IMR-90 (cell line): Measurements from ENCODE around the gene SFXN3. TPM values are rescaled to one million over a fixed set of nuclear protein-coding genes. Genes with fewer than 3 reads are reported as not detected.
A peak's percentile ranks its signal among the peaks of the same experiment; 100 is the strongest.

Source experiments
- ATAC-seq: fragments of 200-7000 bp; cut with Tn5 transposase; 2 replicates; pipeline ENCODE4 v1.9.1; 2020; ENCODE audit warnings: low read depth, mild to moderate bottlenecking, moderate library complexity
- BruUV-seq: library from RNA; stranded (reverse); fragments of 400-500 nt; replicated peaks from 2 replicates; lab custom pipeline; 2021; lab: Mats Ljungman, UMichigan
- CTCF ChIA-PET: fragments of 300-600 bp; formaldehyde crosslinking; extraction: SDS; loops from one replicate; lab custom pipeline; 2021; ENCODE audit warnings: antibody characterized with exemption; lab: Yijun Ruan, JAX
- POLR2A ChIA-PET: fragments of 300-600 bp; sonication (Branson Sonifier 250); formaldehyde crosslinking; loops from one replicate; lab custom pipeline; 2022; ENCODE audit warnings: antibody characterized with exemption; ENCODE audit not compliant: unreplicated experiment; lab: Charles Lee
- DNase-seq: peaks from one replicate; pipeline ENCODE4 v3.0.0; 2013
- H2AFZ ChIP-seq: replicated peaks from 2 replicates; pipeline ENCODE3; 2013; ENCODE audit warnings: low read length, mild to moderate bottlenecking; ENCODE audit not compliant: poor library complexity
- H2AK5ac ChIP-seq: 2 replicates; pipeline ENCODE4 v1.6.1; 2013; ENCODE audit warnings: low read depth, low read length, inconsistent platforms
- H2AK9ac ChIP-seq: replicated peaks from 2 replicates; pipeline ENCODE3; 2013; ENCODE audit warnings: mild to moderate bottlenecking, low read depth, low read length, moderate library complexity; ENCODE audit not compliant: poor library complexity
- H2BK120ac ChIP-seq: 2 replicates; pipeline ENCODE4 v1.6.1; 2013; ENCODE audit warnings: low read depth, low read length, inconsistent platforms
- H2BK15ac ChIP-seq: 3 replicates; pipeline ENCODE4 v1.6.1; 2013; ENCODE audit warnings: low read depth, low read length, inconsistent platforms
- H2BK20ac ChIP-seq: 2 replicates; pipeline ENCODE4 v1.6.1; 2013; ENCODE audit warnings: low read depth, mild to moderate bottlenecking, inconsistent platforms, low read length, moderate library complexity
- H2BK5ac ChIP-seq: 2 replicates; pipeline ENCODE4 v1.6.1; 2013; ENCODE audit warnings: mild to moderate bottlenecking, low read depth, low read length, inconsistent platforms; ENCODE audit not compliant: poor library complexity, severe bottlenecking
- H3K14ac ChIP-seq: replicated peaks from 2 replicates; pipeline ENCODE4 v1.6.1; 2013; ENCODE audit warnings: low read depth, low read length, inconsistent platforms
- H3K18ac ChIP-seq: 2 replicates; pipeline ENCODE4 v1.6.1; 2013; ENCODE audit warnings: low read depth, low read length, control low read depth
- H3K23ac ChIP-seq: 2 replicates; pipeline ENCODE4 v1.6.1; 2013; ENCODE audit warnings: low read depth, low read length, inconsistent platforms
- H3K27ac ChIP-seq: 2 replicates; pipeline ENCODE4 v1.5.1; 2013; ENCODE audit warnings: mild to moderate bottlenecking, control low read depth, low read length; ENCODE audit not compliant: insufficient read depth
- H3K27me3 ChIP-seq: 2 replicates; pipeline ENCODE4 v1.6.1; 2013; ENCODE audit warnings: low read length; ENCODE audit not compliant: control insufficient read depth, insufficient read depth
- H3K36me3 ChIP-seq: 2 replicates; pipeline ENCODE4 v1.6.1; 2013; ENCODE audit warnings: low read length, mixed read lengths; ENCODE audit not compliant: control insufficient read depth, insufficient read depth
- H3K4ac ChIP-seq: 2 replicates; pipeline ENCODE4 v1.6.1; 2013; ENCODE audit warnings: low read depth, low read length, inconsistent platforms
- H3K4me1 ChIP-seq: 2 replicates; pipeline ENCODE4 v1.6.1; 2013; ENCODE audit warnings: low read length, mixed read lengths; ENCODE audit not compliant: control insufficient read depth, insufficient read depth
- H3K4me2 ChIP-seq: 2 replicates; pipeline ENCODE4 v1.6.1; 2013; ENCODE audit warnings: low read depth, mild to moderate bottlenecking, control low read depth, low read length, moderate library complexity
- H3K4me3 ChIP-seq: 2 replicates; pipeline ENCODE4 v1.5.1; 2013; ENCODE audit warnings: low read depth, mild to moderate bottlenecking, control low read depth, low read length, moderate library complexity; ENCODE audit not compliant: insufficient read depth
- H3K56ac ChIP-seq: 2 replicates; pipeline ENCODE4 v1.6.1; 2013; ENCODE audit warnings: low read length, inconsistent platforms; ENCODE audit not compliant: insufficient read depth; ENCODE audit errors: extremely low read depth
- H3K79me1 ChIP-seq, 2 experiments: 2 replicates each; pipeline ENCODE4 v1.6.1; 2013; ENCODE audit warnings: low read length in 2 of 2, inconsistent platforms in 1 of 2, low read depth in 1 of 2
- H3K9ac ChIP-seq: 2 replicates; pipeline ENCODE4 v1.6.1; 2013; ENCODE audit warnings: low read depth, low read length, control low read depth
- H3K9me1 ChIP-seq: 2 replicates; pipeline ENCODE4 v1.6.1; 2013; ENCODE audit warnings: low read length, inconsistent platforms; ENCODE audit not compliant: insufficient read depth
- H3K9me3 ChIP-seq: 2 replicates; pipeline ENCODE4 v1.6.1; 2013; ENCODE audit warnings: low read length; ENCODE audit not compliant: control insufficient read depth, insufficient read depth
- H4K20me1 ChIP-seq: 2 replicates; pipeline ENCODE4 v1.6.1; 2013; ENCODE audit warnings: low read length, inconsistent platforms; ENCODE audit not compliant: insufficient read depth
- H4K5ac ChIP-seq: 2 replicates; pipeline ENCODE4 v1.6.1; 2013; ENCODE audit warnings: mild to moderate bottlenecking, low read depth, low read length, control low read depth
- H4K8ac ChIP-seq, 2 experiments: 2 replicates each; pipeline ENCODE4 v1.6.1; 2013; ENCODE audit warnings: low read depth in 2 of 2, low read length in 2 of 2, control low read depth in 1 of 2, inconsistent platforms in 1 of 2
- H4K91ac ChIP-seq: 2 replicates; pipeline ENCODE4 v1.6.1; 2013; ENCODE audit warnings: low read depth, low read length, inconsistent platforms; ENCODE audit not compliant: insufficient read depth
- BHLHE40 ChIP-seq: fragments of 150-350 bp; IDR thresholded peaks from 2 replicates; pipeline ENCODE4 v1.6.1; 2016; ENCODE audit warnings: mild to moderate bottlenecking, low read depth, low read length
- CEBPB ChIP-seq: IDR thresholded peaks from 2 replicates; pipeline ENCODE4 v1.6.1; 2012; ENCODE audit warnings: low read depth, low read length, improper control_type of control experiment
- CHD1 ChIP-seq: IDR thresholded peaks from 2 replicates; pipeline ENCODE4 v1.6.1; 2012; ENCODE audit warnings: low read depth, low read length, improper control_type of control experiment
- CTCF ChIP-seq: conservative IDR thresholded peaks from 2 replicates; pipeline ENCODE4 v1.5.1; 2012; ENCODE audit warnings: mild to moderate bottlenecking, low read depth, low read length, improper control_type of control experiment
- ELK1 ChIP-seq: fragments of 150-350 bp; IDR thresholded peaks from 2 replicates; pipeline ENCODE4 v1.6.1; 2016; ENCODE audit warnings: low read depth, mild to moderate bottlenecking, low read length, moderate library complexity, borderline replicate concordance
- FOS ChIP-seq: fragments of 150-350 bp; IDR thresholded peaks from 2 replicates; pipeline ENCODE4 v1.6.1; 2016; ENCODE audit warnings: low read depth, low read length
- MAFK ChIP-seq: IDR thresholded peaks from 2 replicates; pipeline ENCODE4 v1.6.1; 2012; ENCODE audit warnings: low read depth, low read length, improper control_type of control experiment
- MAZ ChIP-seq: IDR thresholded peaks from 2 replicates; pipeline ENCODE4 v1.6.1; 2012; ENCODE audit warnings: low read depth, mild to moderate bottlenecking, low read length, improper control_type of control experiment, moderate library complexity, borderline replicate concordance
- MXI1 ChIP-seq: IDR thresholded peaks from 2 replicates; pipeline ENCODE4 v1.6.1; 2012; ENCODE audit warnings: low read depth, mild to moderate bottlenecking, low read length, moderate library complexity, borderline replicate concordance
- NFE2L2 ChIP-seq: fragments of 150-350 bp; IDR thresholded peaks from 2 replicates; pipeline ENCODE4 v1.6.1; 2016; ENCODE audit warnings: low read depth, mild to moderate bottlenecking, low read length
- POLR2A ChIP-seq: IDR thresholded peaks from 2 replicates; pipeline ENCODE4 v1.6.1; 2012; ENCODE audit warnings: mild to moderate bottlenecking, low read depth, low read length
- RAD21 ChIP-seq: IDR thresholded peaks from 2 replicates; pipeline ENCODE4 v1.6.1; 2012; ENCODE audit warnings: low read length, improper control_type of control experiment
- RCOR1 ChIP-seq: IDR thresholded peaks from 2 replicates; pipeline ENCODE4 v1.6.1; 2012; ENCODE audit warnings: mild to moderate bottlenecking, low read length, improper control_type of control experiment; ENCODE audit not compliant: insufficient replicate concordance
- RFX5 ChIP-seq: IDR thresholded peaks from 2 replicates; pipeline ENCODE4 v1.8.0; 2012; ENCODE audit warnings: low read depth, mild to moderate bottlenecking, low read length, moderate library complexity
- SMC3 ChIP-seq: fragments of 150-350 bp; IDR thresholded peaks from 2 replicates; pipeline ENCODE4 v1.6.1; 2016; ENCODE audit warnings: low read depth, mild to moderate bottlenecking, antibody characterized with exemption, low read length, moderate library complexity
- USF2 ChIP-seq: fragments of 150-350 bp; IDR thresholded peaks from 2 replicates; pipeline ENCODE4 v1.6.1; 2017; ENCODE audit warnings: mild to moderate bottlenecking, antibody characterized with exemption, low read length, low read depth
- WGBS, 2 experiments: methylation state at CpG; one replicate each; pipeline versions ENCODE4 v1.1.5 to v1.1.7; 2013; ENCODE audit warnings: missing lambda C conversion rate in 2 of 2; ENCODE audit not compliant: insufficient read length in 1 of 2; ENCODE audit errors: extremely low coverage in 2 of 2; 5-methylcytosine and 5-hydroxymethylcytosine counted together
- dilution Hi-C: fragments of 300-500 bp; cut with HindIII; formaldehyde crosslinking; loops from one replicate; pipeline ENCODE4 v1.14.3; 2018; ENCODE audit warnings: low sequenced_read_pairs; ENCODE audit not compliant: unreplicated experiment
- in situ Hi-C: fragments of 300-500 bp; cut with MboI; formaldehyde crosslinking; loops from 3 replicates; pipeline ENCODE4 v1.14.3; 2019; ENCODE audit warnings: low sequenced_read_pairs, inconsistent platforms, mixed read lengths
- intact Hi-C: fragments of 100-400 bp; cut with micrococcal nuclease; formaldehyde crosslinking; loops from 2 replicates; pipeline ENCODE4 v1.10.0; 2022
- polyA plus RNA-seq, 3 experiments: library from polyadenylated mRNA; depleted of rRNA; stranded (reverse); fragments of >200 nt; gene quantifications; 2 replicates each; pipeline ENCODE4 v1.2.3, GENCODE V29; 2012; ENCODE audit warnings: low replicate concordance in 1 of 3
- total RNA-seq: library from RNA; depleted of rRNA; stranded (reverse); fragments of >200 nt; gene quantifications from 2 replicates; pipeline ENCODE4 v1.2.3, GENCODE V29; 2012

Gene SFXN3
- total and polyA plus RNA-seq, 2 of the 4 experiments (the other 2 are of a cell fraction) = 64.7 to 77.2 TPM

GRCh38 chr10:101042118-101042517 is 11.1 kb downstream of the SFXN3 start:
- POLR2A ChIA-PET = interaction anchor here (1.2 kb wide), 1 partner anchor 10 kb away, joined by 6 read pairs; no protein-coding TSS in a partner anchor
- Histone ChIP-seq H3K4me3 (peak overlapping the region; percentile 41), H3K56ac (peak overlapping the region; percentile 21; the same call in 1 of the 2 replicates), H3K9me3 (no peaks in the 10 kb centered on the region), H4K20me1 (peaks cover under 1% of the 10 kb centered on the region; the same call in 1 of the 2 replicates), H3K9me1 (peaks cover 8% of the 10 kb centered on the region; the same call in 1 of the 2 replicates), H3K14ac (peak overlapping the region; percentile 18; the same call in 1 of the 2 replicates), H2AFZ (peak overlapping the region; percentile 94), H4K91ac (peak overlapping the region; percentile 72), H3K36me3 (peaks cover 24% of the 10 kb centered on the region), H2BK120ac (no peak overlapping the region), H3K4me1 (peaks cover 10% of the 10 kb centered on the region), H4K8ac (peak overlapping the region; percentile 86 to 96; a peak in 3 of 4 replicates), H2BK20ac (no peak overlapping the region), H2AK9ac (peak overlapping the region; percentile 84), H4K5ac (peak overlapping the region; percentile 11; the same call in 1 of the 2 replicates), H2BK15ac (peak overlapping the region; percentile 46; the same call in 1 of the 3 replicates), H3K27ac (peak overlapping the region; percentile 48; the same call in 1 of the 2 replicates), H3K4ac (peak overlapping the region; percentile 35), H3K23ac (no peak overlapping the region), H3K9ac (peak overlapping the region; percentile 38), H3K18ac (no peak overlapping the region), H2AK5ac (peak overlapping the region; percentile 81), H3K4me2 (peak overlapping the region; percentile 56), H3K27me3 (no peaks in the 10 kb centered on the region; the same call in 1 of the 2 replicates), H2BK5ac (peak overlapping the region; percentile 45), H3K79me1 (peaks cover 5 to 13% of the 10 kb centered on the region in 2 experiments; a peak in 1 of 4 replicates)
- CTCF ChIA-PET = interaction anchor here (0.7 to 2.1 kb wide), 10 partner anchors 8 to 100 kb away, joined by 3 to 7 read pairs (median 4); partner anchors contain the start of genes KAZALD1, PDZD7 and SFXN3
- no peak for ATAC-seq
- in situ Hi-C loops (no loop called here), dilution Hi-C loops (no loop called here), intact Hi-C loops (no loop called here)
- DNase-seq = no peak
- WGBS, 2 experiments = no CpG with 5 or more reads among the region's 4 CpGs
- no peak for TF ChIP-seq SMC3
- no peak for TF ChIP-seq MAZ
- no peak for TF ChIP-seq CTCF
- no peak for TF ChIP-seq FOS
- no peak for TF ChIP-seq MXI1
- TF ChIP-seq POLR2A = no peak
- no peak for TF ChIP-seq RFX5
- TF ChIP-seq CHD1 = no peak
- TF ChIP-seq CEBPB = no peak
- no peak for TF ChIP-seq RAD21
- no peak for TF ChIP-seq USF2
- no peak for TF ChIP-seq ELK1
- TF ChIP-seq BHLHE40 = no peak
- no peak for TF ChIP-seq NFE2L2
- no peak for TF ChIP-seq MAFK
- TF ChIP-seq RCOR1 = no peak
- no TSS peak for BruUV-seq
